Measurements from ENCODE around the gene TBC1D16. TPM values are rescaled to one million over a fixed set of nuclear protein-coding genes. Genes with fewer than 3 reads are reported as not detected.

Gene TBC1D16
- total RNA-seq, 1 experiment from 2014 or later, result 85.8 TPM

- H3K79me1 ChIP-seq (ENCODE audit: insufficient read depth, low read depth, low read length, poor library complexity, severe bottlenecking), result no peaks in the 10 kb centered on the region
- no peak overlapping the region for H2BK15ac ChIP-seq (ENCODE audit: low read depth, low read length)
- H3K4me2 ChIP-seq (ENCODE audit: insufficient read depth, insufficient read length, low read length), result no peak overlapping the region
- no peak overlapping the region for H3K18ac ChIP-seq (ENCODE audit: insufficient read length, low read depth, low read length)
- no peaks in the 10 kb centered on the region for H3K27me3 ChIP-seq (ENCODE audit: insufficient read depth, low read length)
- no peak for DNase-seq
- H4K8ac ChIP-seq (replicated peaks; ENCODE audit: insufficient read length, low read depth, low read length), result no peak overlapping the region
- H3K9me3 ChIP-seq (ENCODE audit: control insufficient read depth, low read depth, low read length), result no peaks in the 10 kb centered on the region
- H3K9ac ChIP-seq (ENCODE audit: extremely low read depth, insufficient read length, low read length), result no peak overlapping the region
- H3K14ac ChIP-seq (ENCODE audit: insufficient read depth, low read length), result no peak overlapping the region
- H2AK5ac ChIP-seq (ENCODE audit: insufficient read length, low read length), result no peak overlapping the region
- H3K36me3 Mint-ChIP-seq (ENCODE audit: insufficient read depth in 1 of 3, low read depth in 3 of 3), result no peaks in the 10 kb centered on the region
- H3K56ac ChIP-seq (ENCODE audit: insufficient read length, low read depth, low read length), result no peak overlapping the region
- H2BK5ac ChIP-seq (ENCODE audit: insufficient read length, low read length), result no peak overlapping the region
- H3K9me3 Mint-ChIP-seq, result no peaks in the 10 kb centered on the region; a peak in 1 of 5 replicates
- peaks cover 8 to 14% of the 10 kb centered on the region in 2 experiments; a peak in 3 of 4 replicates for H3K4me1 Mint-ChIP-seq
- no peak overlapping the region for H3K23ac ChIP-seq (ENCODE audit: insufficient read length, low read depth, low read length)
- H3K4ac ChIP-seq (ENCODE audit: low read depth, low read length), result no peak overlapping the region
- no peak overlapping the region for H4K91ac ChIP-seq (ENCODE audit: insufficient read length, low read depth, low read length)
- no peak overlapping the region for H2AFZ ChIP-seq (ENCODE audit: low read length)
- no peaks in the 10 kb centered on the region for H3K4me1 ChIP-seq (ENCODE audit: insufficient read depth, low read length)
- peaks cover 2% of the 10 kb centered on the region for H3K23me2 ChIP-seq (ENCODE audit: insufficient read length, low read depth, low read length, poor library complexity, severe bottlenecking)
- H3K27ac ChIP-seq (ENCODE audit: insufficient read length, low read depth, low read length), result no peak overlapping the region
- H3T11ph ChIP-seq (ENCODE audit: low read length), result no peak overlapping the region
- H3K4me3 Mint-ChIP-seq, result no peak overlapping the region
- H4K20me1 ChIP-seq (ENCODE audit: control insufficient read depth, insufficient read depth, insufficient read length), result no peaks in the 10 kb centered on the region
- WGBS (ENCODE audit: extremely low coverage, insufficient read length, low lambda C conversion rate), result no CpG with 5 or more reads among the region's 6 CpGs
- TF ChIP-seq CTCF (conservative IDR thresholded peaks at IDR 0.05), result no peak
- no peak overlapping the region for H2BK120ac ChIP-seq (ENCODE audit: low read depth, low read length, poor library complexity, severe bottlenecking)
- H2BK12ac ChIP-seq (ENCODE audit: insufficient read length, low read depth, low read length), result no peak overlapping the region
- no peaks in the 10 kb centered on the region for H3K79me2 ChIP-seq (ENCODE audit: insufficient read depth, low read length)
- H4K5ac ChIP-seq (ENCODE audit: insufficient read length, low read depth, low read length), result no peak overlapping the region
- H3K27ac Mint-ChIP-seq, result no peak overlapping the region
- H3K27me3 Mint-ChIP-seq (ENCODE audit: low read depth), result peaks cover 10% of the 10 kb centered on the region
- H2BK20ac ChIP-seq (ENCODE audit: low read depth, low read length, poor library complexity, severe bottlenecking), result no peak overlapping the region
These were observed 119.2 kb downstream of the TBC1D16 start for GRCh38 chr17:79916506-79916905.
